ENCODE measurements around the gene APBB1. TPM values are rescaled to one million over a fixed set of nuclear protein-coding genes. Genes with fewer than 3 reads are reported as not detected.

APBB1 gene
- total RNA-seq, 1 experiment from 2014 or later, result 0.90 TPM

DNA sequence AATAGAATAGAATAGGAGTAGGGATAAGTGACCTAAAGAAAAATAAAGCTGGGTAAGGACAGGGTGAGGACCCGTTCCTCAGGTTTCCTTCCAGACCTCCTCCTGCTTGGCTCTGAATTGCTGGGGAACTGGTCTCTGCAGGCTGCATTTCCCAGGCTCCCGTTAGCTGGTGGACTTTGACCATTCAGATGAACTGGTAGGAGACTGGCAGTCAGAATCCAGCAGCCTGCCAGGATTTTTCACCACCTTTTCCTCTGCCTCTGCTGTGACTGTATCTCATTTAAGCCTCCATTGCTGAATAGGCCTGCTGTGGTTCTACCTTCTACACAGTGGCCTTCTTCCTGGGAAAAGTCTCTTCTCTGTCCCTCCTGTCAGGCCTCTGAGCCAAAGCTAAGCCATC, 53.2 kb downstream of the APBB1 start:
- intact Hi-C loops (cut with micrococcal nuclease; ENCODE audit: unreplicated experiment), result no loop called here
- H3F3A ChIP-seq (ENCODE audit: insufficient read depth, low read depth), result no peaks in the 10 kb centered on the region
- H3K4me1 ChIP-seq (replicated peaks; ENCODE audit: insufficient read depth), result no peaks in the 10 kb centered on the region
- H2AFZ ChIP-seq, result no peak overlapping the region
- ChIA-PET POLR2A (ENCODE audit: unreplicated experiment) (no interaction called here), CTCF (no interaction called here)
- BruUV-seq (replicated peaks), result no TSS peak
- H3K4me3 ChIP-seq, result no peak overlapping the region
- no peak overlapping the region for H3K27ac ChIP-seq
- DNase-seq, result no peak
- no peaks in the 10 kb centered on the region for H3K36me3 ChIP-seq (ENCODE audit: low read depth)
- TF ChIP-seq CTCF (conservative IDR thresholded peaks at IDR 0.05) (no peak), EZH2 (IDR thresholded peaks at IDR 0.05; ENCODE audit: low read depth) (no peak)
- H3K27me3 ChIP-seq (ENCODE audit: insufficient read depth, low read depth), result peaks cover 5% of the 10 kb centered on the region; the same call in 1 of the 2 replicates
- H3K9me2 ChIP-seq (ENCODE audit: insufficient read depth), result no peaks in the 10 kb centered on the region
- H3K79me2 ChIP-seq (ENCODE audit: low read depth), result no peaks in the 10 kb centered on the region
- no peaks in the 10 kb centered on the region for H4K20me1 ChIP-seq (ENCODE audit: insufficient read depth)
- no peak overlapping the region for H3K4me2 ChIP-seq
- no peaks in the 10 kb centered on the region for H3K9me3 ChIP-seq (ENCODE audit: insufficient read depth, low read depth)

DNA sequence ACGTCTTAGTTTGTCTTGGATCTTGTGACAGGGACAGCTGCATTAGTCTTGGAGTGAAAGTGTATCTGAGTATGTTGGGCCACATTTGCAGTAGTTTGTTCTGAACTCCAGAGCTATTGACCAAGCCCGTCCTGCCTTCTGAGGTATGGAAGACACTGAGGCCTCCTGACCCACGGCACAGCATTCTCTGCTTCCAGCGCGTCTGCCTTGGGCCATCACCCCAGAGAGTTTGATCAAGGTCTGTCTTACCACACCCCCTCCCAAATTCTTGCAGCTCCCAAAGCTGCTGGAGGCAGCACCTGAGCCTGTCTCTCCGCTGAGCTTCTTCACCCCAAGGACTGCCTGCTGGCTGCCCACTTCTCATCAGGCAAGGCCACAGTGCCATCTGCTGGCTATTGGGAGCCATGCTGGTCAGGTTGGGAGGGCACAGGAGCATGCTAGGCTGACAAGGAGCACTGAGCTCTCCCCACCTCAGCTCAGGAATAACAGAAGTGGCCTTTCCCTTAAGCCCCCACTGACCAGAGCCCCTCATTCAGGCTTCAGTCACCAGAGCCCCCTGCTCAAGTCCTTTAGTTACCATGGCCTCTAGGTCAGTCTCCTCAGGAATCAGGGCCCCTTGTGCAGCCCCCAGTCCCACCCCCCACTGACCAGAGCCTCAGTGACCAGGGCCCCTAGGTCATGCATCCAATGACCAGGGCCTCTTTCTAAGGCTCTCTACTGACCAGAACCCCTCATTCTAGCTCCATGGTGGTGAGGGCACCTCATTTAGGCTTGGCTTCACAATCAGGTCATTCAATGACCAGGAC, 55.8 kb downstream of the APBB1 start:
- Histone ChIP-seq H3F3A (ENCODE audit: insufficient read depth, low read depth) (no peaks in the 10 kb centered on the region), H2AFZ (no peak overlapping the region), H3K9me2 (ENCODE audit: insufficient read depth) (no peaks in the 10 kb centered on the region), H3K79me2 (ENCODE audit: low read depth) (no peaks in the 10 kb centered on the region), H3K27ac (no peak overlapping the region), H3K27me3 (ENCODE audit: insufficient read depth, low read depth) (peaks cover 5% of the 10 kb centered on the region; the same call in 1 of the 2 replicates), H4K20me1 (ENCODE audit: insufficient read depth) (no peaks in the 10 kb centered on the region), H3K36me3 (ENCODE audit: low read depth) (no peaks in the 10 kb centered on the region), H3K4me2 (no peak overlapping the region), H3K4me1 (replicated peaks; ENCODE audit: insufficient read depth) (no peaks in the 10 kb centered on the region), H3K4me3 (no peak overlapping the region), H3K9me3 (ENCODE audit: insufficient read depth, low read depth) (no peaks in the 10 kb centered on the region)
- DNase-seq, result peak in 1 of 2 experiments; percentile 61
- BruUV-seq (replicated peaks), result no TSS peak
- intact Hi-C loops (cut with micrococcal nuclease; ENCODE audit: unreplicated experiment), result no loop called here
- POLR2A ChIA-PET (ENCODE audit: unreplicated experiment), result no interaction called here
- CTCF ChIA-PET, result interaction anchor here (0.6 to 1.5 kb wide), 6 partner anchors 21 to 1108 kb away, joined by 3 to 7 read pairs (median 3); no protein-coding TSS in a partner anchor
- TF ChIP-seq CTCF (conservative IDR thresholded peaks at IDR 0.05) (peak; percentile 70), EZH2 (IDR thresholded peaks at IDR 0.05; ENCODE audit: low read depth) (no peak)

DNA sequence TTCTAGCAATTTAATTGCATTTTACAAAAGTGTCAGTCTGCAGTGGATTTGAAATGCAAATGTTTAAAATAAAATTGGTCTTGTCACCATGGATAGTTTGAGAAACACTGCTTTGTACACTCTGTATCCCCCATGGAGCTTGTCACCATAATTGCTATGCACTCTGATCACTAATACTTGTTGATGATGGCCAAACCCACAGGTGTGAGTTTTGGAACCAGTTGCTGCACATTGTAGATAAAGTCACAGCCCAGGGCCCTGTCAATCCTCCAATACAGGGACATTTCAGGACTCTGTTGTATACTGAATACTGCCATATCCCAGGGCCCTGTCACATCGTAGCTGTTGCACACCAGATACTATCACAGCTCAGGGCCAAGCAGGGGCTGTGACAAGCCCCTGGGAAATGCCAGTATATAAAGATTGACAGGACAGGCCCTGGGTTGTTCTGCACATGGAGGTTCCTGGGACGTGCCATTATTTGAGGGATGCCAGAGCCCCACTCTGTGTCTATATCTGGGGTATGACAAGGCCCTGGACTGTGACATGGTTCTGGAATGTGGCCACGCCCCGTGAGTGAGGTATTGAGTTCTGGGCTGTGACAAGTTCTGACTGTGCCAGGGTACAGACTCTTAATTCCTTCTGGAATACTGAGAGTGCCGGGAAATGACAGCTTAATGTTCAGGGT, 56.6 kb downstream of the APBB1 start:
- H3K4me2 ChIP-seq, result no peak overlapping the region
- BruUV-seq (replicated peaks), result no TSS peak
- no peaks in the 10 kb centered on the region for H3K36me3 ChIP-seq (ENCODE audit: low read depth)
- no peak overlapping the region for H2AFZ ChIP-seq
- H3K9me2 ChIP-seq (ENCODE audit: insufficient read depth), result no peaks in the 10 kb centered on the region
- H3K79me2 ChIP-seq (ENCODE audit: low read depth), result no peaks in the 10 kb centered on the region
- H3F3A ChIP-seq (ENCODE audit: insufficient read depth, low read depth), result no peaks in the 10 kb centered on the region
- peaks cover 5% of the 10 kb centered on the region; the same call in 1 of the 2 replicates for H3K27me3 ChIP-seq (ENCODE audit: insufficient read depth, low read depth)
- intact Hi-C loops (cut with micrococcal nuclease; ENCODE audit: unreplicated experiment), result no loop called here
- H3K27ac ChIP-seq, result no peak overlapping the region
- H3K9me3 ChIP-seq (ENCODE audit: insufficient read depth, low read depth), result no peaks in the 10 kb centered on the region
- DNase-seq, result no peak
- H3K4me1 ChIP-seq (replicated peaks; ENCODE audit: insufficient read depth), result no peaks in the 10 kb centered on the region
- TF ChIP-seq EZH2 (IDR thresholded peaks at IDR 0.05; ENCODE audit: low read depth) (no peak), CTCF (conservative IDR thresholded peaks at IDR 0.05) (no peak)
- ChIA-PET CTCF (interaction anchor here (0.6 to 1.5 kb wide), 4 partner anchors 20 to 1107 kb away, joined by 3 to 7 read pairs (median 4); no protein-coding TSS in a partner anchor), POLR2A (ENCODE audit: unreplicated experiment) (no interaction called here)
- H4K20me1 ChIP-seq (ENCODE audit: insufficient read depth), result no peaks in the 10 kb centered on the region
- H3K4me3 ChIP-seq, result no peak overlapping the region
